ENCODE measurements around the gene DHRS13.

DHRS13 gene

GRCh38 chr17:28875848-28876550, 26.9 kb downstream of the DHRS13 start:
- Histone ChIP-seq H3K4me3 (ENCODE audit: insufficient read length, low read depth) (no peak overlapping the region), H3K9me3 (ENCODE audit: insufficient read depth, low read length) (peaks cover 4% of the 10 kb centered on the region; the same call in 1 of the 2 replicates), H3K9ac (ENCODE audit: insufficient read length, low read depth) (no peak overlapping the region), H3K36me3 (ENCODE audit: insufficient read depth, insufficient read length, low read length) (peaks cover 28% of the 10 kb centered on the region), H3K27me3 (ENCODE audit: insufficient read depth, insufficient read length) (no peaks in the 10 kb centered on the region), H3K4me1 (ENCODE audit: insufficient read depth, insufficient read length) (no peaks in the 10 kb centered on the region)
- DNase-seq (ENCODE audit: low read depth, low spot score), result no peak
- TF ChIP-seq ZNF274 (IDR thresholded peaks at IDR 0.05; ENCODE audit: low read depth, low read length), result no peak
- no peak for TF ChIP-seq YY1 (IDR thresholded peaks at IDR 0.05; ENCODE audit: insufficient read depth, insufficient read length)
- TF ChIP-seq SUZ12 (IDR thresholded peaks at IDR 0.05; ENCODE audit: extremely low read depth, insufficient read depth, insufficient read length), result no peak

GRCh38 chr17:28874750-28875149, 28.1 kb downstream of the DHRS13 start:
- peaks cover 4% of the 10 kb centered on the region; the same call in 1 of the 2 replicates for H3K9me3 ChIP-seq (ENCODE audit: insufficient read depth, low read length)

GRCh38 chr17:28873839-28874238, 29.0 kb downstream of the DHRS13 start:
- DNase-seq (ENCODE audit: low read depth, low spot score), result no peak
- TF ChIP-seq ZNF274 (IDR thresholded peaks at IDR 0.05; ENCODE audit: low read depth, low read length) (no peak), YY1 (IDR thresholded peaks at IDR 0.05; ENCODE audit: insufficient read depth, insufficient read length) (no peak), SUZ12 (IDR thresholded peaks at IDR 0.05; ENCODE audit: extremely low read depth, insufficient read depth, insufficient read length) (no peak)
- no peak overlapping the region for H3K9ac ChIP-seq (ENCODE audit: insufficient read length, low read depth)
- H3K9me3 ChIP-seq (ENCODE audit: insufficient read depth, low read length), result peaks cover 4% of the 10 kb centered on the region; the same call in 1 of the 2 replicates
- H3K4me1 ChIP-seq (ENCODE audit: insufficient read depth, insufficient read length), result no peaks in the 10 kb centered on the region
- peaks cover 7% of the 10 kb centered on the region for H3K36me3 ChIP-seq (ENCODE audit: insufficient read depth, insufficient read length, low read length)
- H3K4me3 ChIP-seq (ENCODE audit: insufficient read length, low read depth), result no peak overlapping the region
- no peaks in the 10 kb centered on the region for H3K27me3 ChIP-seq (ENCODE audit: insufficient read depth, insufficient read length)

More at GRCh38 chr17:28874750-28875149, 28.1 kb downstream of the DHRS13 start:
- H3K4me1 ChIP-seq (ENCODE audit: insufficient read depth, insufficient read length), result no peaks in the 10 kb centered on the region
- peaks cover 15% of the 10 kb centered on the region for H3K36me3 ChIP-seq (ENCODE audit: insufficient read depth, insufficient read length, low read length)
- no peak for DNase-seq (ENCODE audit: low read depth, low spot score)
- no peak overlapping the region for H3K4me3 ChIP-seq (ENCODE audit: insufficient read length, low read depth)
- TF ChIP-seq YY1 (IDR thresholded peaks at IDR 0.05; ENCODE audit: insufficient read depth, insufficient read length) (no peak), SUZ12 (IDR thresholded peaks at IDR 0.05; ENCODE audit: extremely low read depth, insufficient read depth, insufficient read length) (no peak), ZNF274 (IDR thresholded peaks at IDR 0.05; ENCODE audit: low read depth, low read length) (no peak)
- H3K27me3 ChIP-seq (ENCODE audit: insufficient read depth, insufficient read length), result no peaks in the 10 kb centered on the region
- H3K9ac ChIP-seq (ENCODE audit: insufficient read length, low read depth), result no peak overlapping the region

GRCh38 chr17:28871056-28871579, 31.8 kb downstream of the DHRS13 start:
- no peaks in the 10 kb centered on the region for H3K36me3 ChIP-seq (ENCODE audit: insufficient read depth, insufficient read length, low read length)
- no peaks in the 10 kb centered on the region for H3K27me3 ChIP-seq (ENCODE audit: insufficient read depth, insufficient read length)
- H3K4me3 ChIP-seq (ENCODE audit: insufficient read length, low read depth), result no peak overlapping the region
- DNase-seq (ENCODE audit: low read depth, low spot score), result no peak
- H3K9ac ChIP-seq (ENCODE audit: insufficient read length, low read depth), result no peak overlapping the region
- no peaks in the 10 kb centered on the region for H3K9me3 ChIP-seq (ENCODE audit: insufficient read depth, low read length)
- H3K4me1 ChIP-seq (ENCODE audit: insufficient read depth, insufficient read length), result no peaks in the 10 kb centered on the region
- TF ChIP-seq YY1 (IDR thresholded peaks at IDR 0.05; ENCODE audit: insufficient read depth, insufficient read length), result no peak
- TF ChIP-seq SUZ12 (IDR thresholded peaks at IDR 0.05; ENCODE audit: extremely low read depth, insufficient read depth, insufficient read length), result no peak
- no peak for TF ChIP-seq ZNF274 (IDR thresholded peaks at IDR 0.05; ENCODE audit: low read depth, low read length)

- Histone ChIP-seq H3K27me3 (ENCODE audit: insufficient read depth, insufficient read length) (no peaks in the 10 kb centered on the region), H3K9ac (ENCODE audit: insufficient read length, low read depth) (no peak overlapping the region), H3K36me3 (ENCODE audit: insufficient read depth, insufficient read length, low read length) (no peaks in the 10 kb centered on the region), H3K4me3 (ENCODE audit: insufficient read length, low read depth) (no peak overlapping the region), H3K9me3 (ENCODE audit: insufficient read depth, low read length) (no peaks in the 10 kb centered on the region), H3K4me1 (ENCODE audit: insufficient read depth, insufficient read length) (peaks cover 6% of the 10 kb centered on the region)
- no peak for TF ChIP-seq SUZ12 (IDR thresholded peaks at IDR 0.05; ENCODE audit: extremely low read depth, insufficient read depth, insufficient read length)
- no peak for TF ChIP-seq YY1 (IDR thresholded peaks at IDR 0.05; ENCODE audit: insufficient read depth, insufficient read length)
- no peak for TF ChIP-seq ZNF274 (IDR thresholded peaks at IDR 0.05; ENCODE audit: low read depth, low read length)
- no peak for DNase-seq (ENCODE audit: low read depth, low spot score)
Measured at GRCh38 chr17:28867276-28867675, 35.6 kb downstream of the DHRS13 start.

- Histone ChIP-seq H3K9ac (ENCODE audit: insufficient read length, low read depth) (no peak overlapping the region), H3K4me1 (ENCODE audit: insufficient read depth, insufficient read length) (peaks cover 6% of the 10 kb centered on the region)
- no peak for DNase-seq (ENCODE audit: low read depth, low spot score)
Measured at GRCh38 chr17:28865946-28866752, 36.7 kb downstream of the DHRS13 start.

More at GRCh38 chr17:28865946-28866752, 36.7 kb downstream of the DHRS13 start:
- TF ChIP-seq SUZ12 (IDR thresholded peaks at IDR 0.05; ENCODE audit: extremely low read depth, insufficient read depth, insufficient read length) (no peak), YY1 (IDR thresholded peaks at IDR 0.05; ENCODE audit: insufficient read depth, insufficient read length) (no peak), ZNF274 (IDR thresholded peaks at IDR 0.05; ENCODE audit: low read depth, low read length) (no peak)
- H3K9me3 ChIP-seq (ENCODE audit: insufficient read depth, low read length), result no peaks in the 10 kb centered on the region
- H3K36me3 ChIP-seq (ENCODE audit: insufficient read depth, insufficient read length, low read length), result peaks cover 6% of the 10 kb centered on the region
- H3K27me3 ChIP-seq (ENCODE audit: insufficient read depth, insufficient read length), result no peaks in the 10 kb centered on the region
- no peak overlapping the region for H3K4me3 ChIP-seq (ENCODE audit: insufficient read length, low read depth)

All from NT2/D1 (cell line).